CD4-positive, alpha-beta memory T cell (primary cell): Measurements from ENCODE around the gene DOK6. TPM values are rescaled to one million over a fixed set of nuclear protein-coding genes. Genes with fewer than 3 reads are reported as not detected.

Source experiments
- CTCF ChIA-PET: fragments of 350-600 bp; sonication (Branson Sonifier 250); formaldehyde crosslinking; loops from one replicate; lab custom pipeline; 2021; ENCODE audit warnings: inconsistent platforms; ENCODE audit not compliant: partially characterized antibody; lab: Charles Lee
- POLR2A ChIA-PET: fragments of 350-600 bp; sonication (Branson Sonifier 250); formaldehyde crosslinking; loops from one replicate; lab custom pipeline; 2021; ENCODE audit not compliant: partially characterized antibody; lab: Charles Lee
- DNase-seq, 5 donors: peaks; one replicate each; pipeline versions ENCODE4 v3.0.0 to v3.0.0-alpha.2; 2020 to 2022; ENCODE audit warnings: mixed read lengths in 1 of 5
- H3K27ac ChIP-seq: one replicate; pipeline ENCODE4 v1.7.0; 2013; ENCODE audit warnings: low read depth, low read length
- H3K27me3 ChIP-seq: 2 replicates; pipeline ENCODE4 v1.7.0; 2013; ENCODE audit warnings: mild to moderate bottlenecking, low read length, moderate library complexity; ENCODE audit not compliant: insufficient read depth
- H3K36me3 ChIP-seq: 2 replicates; pipeline ENCODE4 v1.7.0; 2013; ENCODE audit warnings: mild to moderate bottlenecking, low read length, moderate library complexity; ENCODE audit not compliant: insufficient read depth
- H3K4me1 ChIP-seq: 2 replicates; pipeline ENCODE4 v1.7.0; 2013; ENCODE audit warnings: mild to moderate bottlenecking, low read length, moderate library complexity; ENCODE audit not compliant: insufficient read depth
- H3K4me3 ChIP-seq, 2 donors: one replicate each; pipeline ENCODE4 v1.7.0; 2013; ENCODE audit warnings: low read length in 2 of 2, mild to moderate bottlenecking in 1 of 2
- H3K9me3 ChIP-seq, 2 donors: one replicate each; pipeline ENCODE4 v1.7.0; 2013; ENCODE audit warnings: low read length in 2 of 2, control low read depth in 1 of 2; ENCODE audit not compliant: control insufficient read depth in 1 of 2
- H3K27ac Mint-ChIP-seq, 7 donors: one replicate each; pipeline ENCODE4 v1.8.0; 2020 to 2021; ENCODE audit warnings: mixed read lengths in 7 of 7, mild to moderate bottlenecking in 6 of 7, inconsistent platforms in 3 of 7, moderate library complexity in 3 of 7
- H3K27me3 Mint-ChIP-seq, 2 donors: one replicate each; pipeline ENCODE4 v1.8.0; 2020 to 2021; ENCODE audit warnings: mixed read lengths in 2 of 2
- H3K36me3 Mint-ChIP-seq, 2 donors: one replicate each; pipeline ENCODE4 v1.8.0; 2020 to 2021; ENCODE audit warnings: mixed read lengths in 2 of 2, inconsistent platforms in 1 of 2, mild to moderate bottlenecking in 1 of 2
- H3K4me1 Mint-ChIP-seq, 4 donors: one replicate each; pipeline ENCODE4 v1.8.0; 2020 to 2021; ENCODE audit warnings: mixed read lengths in 4 of 4, mild to moderate bottlenecking in 1 of 4
- H3K4me3 Mint-ChIP-seq, 8 donors: one replicate each; pipeline ENCODE4 v1.8.0; 2020 to 2021; ENCODE audit warnings: mixed read lengths in 8 of 8, mild to moderate bottlenecking in 7 of 8, moderate library complexity in 6 of 8, inconsistent platforms in 3 of 8
- H3K9me3 Mint-ChIP-seq, 8 donors: one replicate each; pipeline ENCODE4 v1.8.0; 2020 to 2021; ENCODE audit warnings: mixed read lengths in 8 of 8, mild to moderate bottlenecking in 5 of 8, inconsistent platforms in 3 of 8, moderate library complexity in 1 of 8
- intact Hi-C: fragments of 100-400 bp; cut with micrococcal nuclease; formaldehyde crosslinking; loops from one replicate; pipeline ENCODE4 v1.15.1; 2023
- polyA plus RNA-seq, 2 donors: library from polyadenylated mRNA; unstranded; fragments of 300-500 nt; fragmentation: Illumina TruSeq; gene quantifications; one replicate each; pipeline ENCODE4 v1.2.3, GENCODE V29; 2021
- total RNA-seq, 2 experiments: library from RNA; stranded (reverse); gene quantifications; one replicate each; pipeline ENCODE4 v1.2.3, GENCODE V29; 2021

Gene DOK6
- total and polyA plus RNA-seq, 4 experiments from 2014 or later: 0.04 to 0.15 TPM; not detected in 2

DNA sequence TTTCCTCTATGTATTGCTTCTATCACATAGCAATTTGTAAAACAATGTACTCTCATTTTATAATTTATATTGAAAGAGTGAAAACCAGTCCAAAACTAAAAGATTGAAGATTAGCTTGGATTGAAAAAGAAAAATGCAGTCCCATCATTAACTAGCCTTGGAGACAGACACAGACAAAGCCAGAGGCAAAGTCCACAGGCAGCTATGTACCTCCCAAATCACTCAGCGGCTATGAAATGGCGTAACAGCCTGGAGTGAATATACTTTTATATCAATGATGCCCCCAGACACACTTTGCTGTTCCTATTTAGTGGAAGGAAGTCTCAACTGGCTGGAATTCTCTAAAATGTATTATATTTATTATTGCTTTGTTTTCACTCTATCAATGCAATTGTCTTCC is 33.6 kb upstream of the DOK6 start:
- H3K36me3 ChIP-seq: no peaks in the 10 kb centered on the region
- H3K9me3 Mint-ChIP-seq: no peaks in the 10 kb centered on the region
- H3K4me3 Mint-ChIP-seq: no peak overlapping the region
- H3K27ac ChIP-seq: no peak overlapping the region
- intact Hi-C loops: no loop called here
- no peaks in the 10 kb centered on the region for H3K9me3 ChIP-seq
- H3K27me3 Mint-ChIP-seq: peaks cover 5 to 7% of the 10 kb centered on the region in 2 donors
- POLR2A ChIA-PET: no interaction called here
- H3K27me3 ChIP-seq: no peaks in the 10 kb centered on the region
- DNase-seq: no peak
- no peak overlapping the region for H3K4me3 ChIP-seq
- no peaks in the 10 kb centered on the region for H3K36me3 Mint-ChIP-seq
- H3K4me1 ChIP-seq: no peaks in the 10 kb centered on the region
- CTCF ChIA-PET: interaction anchor here (1.0 to 1.3 kb wide), 2 partner anchors 9 to 16 kb away, joined by 3 read pairs; no protein-coding TSS in a partner anchor
- no peak overlapping the region for H3K27ac Mint-ChIP-seq
- no peaks in the 10 kb centered on the region for H3K4me1 Mint-ChIP-seq

DNA sequence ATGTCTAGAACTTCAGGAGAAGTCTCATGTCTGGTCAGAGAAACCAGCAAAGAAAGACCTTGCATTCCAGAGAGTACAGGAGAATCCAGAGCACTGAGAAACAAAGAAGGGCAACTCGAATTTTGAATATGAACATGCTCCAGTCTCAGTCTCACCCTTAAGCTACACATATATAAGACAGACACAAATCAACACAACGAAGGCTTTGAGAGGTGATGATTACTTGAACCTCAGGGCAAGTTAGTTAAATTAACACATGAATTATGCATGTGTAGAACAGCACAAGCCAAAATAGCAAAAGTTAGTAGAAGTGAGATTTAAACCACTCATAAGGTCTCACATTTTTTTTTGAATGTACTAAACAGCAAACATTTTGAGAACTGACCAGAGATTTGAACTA is 29.0 kb upstream of the DOK6 start:
- intact Hi-C loops: no loop called here
- POLR2A ChIA-PET: no interaction called here

DNA sequence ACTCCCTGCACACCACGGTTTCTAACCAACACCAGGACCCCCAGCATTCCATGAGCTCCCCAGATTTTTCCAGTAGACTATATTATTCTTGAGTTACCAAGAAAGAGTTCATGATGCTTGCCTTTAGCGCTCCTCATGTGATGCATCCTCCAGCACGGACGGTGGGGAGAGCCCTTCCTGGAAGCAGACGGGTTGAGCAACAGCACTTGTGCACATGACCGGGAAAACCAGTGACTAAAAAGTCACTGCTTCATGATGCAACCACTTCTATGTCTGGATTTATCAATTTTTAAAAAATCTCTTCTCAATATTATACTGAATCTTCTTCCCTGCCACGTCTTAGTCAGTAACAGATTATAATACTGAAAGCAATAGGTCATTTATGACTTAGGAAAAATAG is 20.4 kb upstream of the DOK6 start:
- no peak for DNase-seq
- Mint-ChIP-seq H3K36me3 (no peaks in the 10 kb centered on the region), H3K9me3 (no peaks in the 10 kb centered on the region), H3K4me3 (no peak overlapping the region), H3K27ac (no peak overlapping the region), H3K27me3 (peaks cover 2% of the 10 kb centered on the region in 2 donors), H3K4me1 (no peaks in the 10 kb centered on the region)
- POLR2A ChIA-PET: no interaction called here
- Histone ChIP-seq H3K36me3 (no peaks in the 10 kb centered on the region), H3K27me3 (no peaks in the 10 kb centered on the region), H3K4me3 (no peak overlapping the region), H3K4me1 (no peaks in the 10 kb centered on the region), H3K27ac (no peak overlapping the region), H3K9me3 (no peaks in the 10 kb centered on the region)
- CTCF ChIA-PET: no interaction called here
- intact Hi-C loops: no loop called here

More for the DNA sequence above, 29.0 kb upstream of the DOK6 start:
- H3K4me3 Mint-ChIP-seq: no peak overlapping the region
- H3K36me3 Mint-ChIP-seq: no peaks in the 10 kb centered on the region
- no peaks in the 10 kb centered on the region for H3K4me1 Mint-ChIP-seq
- Histone ChIP-seq H3K27me3 (no peaks in the 10 kb centered on the region), H3K36me3 (no peaks in the 10 kb centered on the region), H3K9me3 (no peaks in the 10 kb centered on the region), H3K4me3 (no peak overlapping the region), H3K4me1 (no peaks in the 10 kb centered on the region), H3K27ac (no peak overlapping the region)
- H3K9me3 Mint-ChIP-seq: no peaks in the 10 kb centered on the region
- no peak for DNase-seq
- peaks cover 5 to 7% of the 10 kb centered on the region in 2 donors for H3K27me3 Mint-ChIP-seq
- CTCF ChIA-PET: no interaction called here
- no peak overlapping the region for H3K27ac Mint-ChIP-seq

DNA sequence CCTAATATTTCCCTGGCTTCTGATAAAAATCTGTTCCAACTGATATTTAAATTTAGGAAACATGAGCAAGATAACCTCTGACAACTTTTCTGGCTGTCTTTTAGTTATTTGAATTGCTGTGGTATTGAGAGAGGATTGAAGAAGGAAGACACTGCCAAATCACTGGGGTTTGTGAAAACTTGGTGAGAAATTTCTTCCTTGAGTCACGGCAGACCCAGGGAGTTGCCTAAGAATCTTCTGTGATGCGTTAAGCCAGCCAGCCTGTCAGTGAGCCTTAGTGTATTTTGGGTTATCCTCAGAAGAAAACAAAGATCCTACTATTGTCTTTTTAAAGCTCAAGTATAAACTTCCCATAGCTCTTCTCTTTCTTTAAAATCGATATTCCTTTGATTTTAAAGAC is 17.5 kb upstream of the DOK6 start:
- ChIA-PET POLR2A (no interaction called here), CTCF (no interaction called here)
- Mint-ChIP-seq H3K27me3 (peaks cover 2% of the 10 kb centered on the region in 2 donors), H3K36me3 (no peaks in the 10 kb centered on the region), H3K27ac (no peak overlapping the region), H3K9me3 (no peaks in the 10 kb centered on the region), H3K4me3 (peak overlapping the region in 1 of 8 donors; percentile 22), H3K4me1 (no peaks in the 10 kb centered on the region)
- H3K9me3 ChIP-seq: no peaks in the 10 kb centered on the region
- H3K36me3 ChIP-seq: no peaks in the 10 kb centered on the region
- no peak for DNase-seq
- H3K4me1 ChIP-seq: no peaks in the 10 kb centered on the region
- H3K27me3 ChIP-seq: no peaks in the 10 kb centered on the region
- no peak overlapping the region for H3K4me3 ChIP-seq
- no peak overlapping the region for H3K27ac ChIP-seq
- intact Hi-C loops: no loop called here

DNA sequence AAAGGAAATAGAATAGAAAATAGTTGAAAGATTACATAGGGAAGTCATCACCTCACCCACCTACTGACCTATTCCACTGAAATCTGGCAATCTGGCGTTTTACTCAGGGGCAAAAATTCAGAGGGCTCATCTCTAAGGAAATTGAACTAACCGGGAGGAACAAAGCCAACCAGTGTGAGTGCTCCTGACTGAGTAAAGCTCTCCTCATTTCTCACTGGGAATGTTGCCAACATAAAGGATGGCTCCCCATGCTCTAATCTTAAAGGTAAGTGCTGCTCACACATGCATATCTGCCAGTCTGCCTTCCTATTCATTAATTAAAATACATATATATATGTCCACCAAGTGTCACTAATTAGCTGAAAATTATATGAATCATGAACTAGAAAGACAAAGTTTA is 13.5 kb upstream of the DOK6 start:
- Histone ChIP-seq H3K9me3 (no peaks in the 10 kb centered on the region), H3K4me3 (no peak overlapping the region), H3K27ac (no peak overlapping the region), H3K4me1 (no peaks in the 10 kb centered on the region), H3K27me3 (no peaks in the 10 kb centered on the region), H3K36me3 (no peaks in the 10 kb centered on the region)
- Mint-ChIP-seq H3K36me3 (no peaks in the 10 kb centered on the region), H3K27ac (no peak overlapping the region), H3K27me3 (peaks cover 0 to 5% of the 10 kb centered on the region in 2 donors), H3K9me3 (no peaks in the 10 kb centered on the region), H3K4me1 (no peaks in the 10 kb centered on the region), H3K4me3 (no peak overlapping the region)
- POLR2A ChIA-PET: no interaction called here
- intact Hi-C loops: no loop called here
- DNase-seq: no peak
- CTCF ChIA-PET: no interaction called here

DNA sequence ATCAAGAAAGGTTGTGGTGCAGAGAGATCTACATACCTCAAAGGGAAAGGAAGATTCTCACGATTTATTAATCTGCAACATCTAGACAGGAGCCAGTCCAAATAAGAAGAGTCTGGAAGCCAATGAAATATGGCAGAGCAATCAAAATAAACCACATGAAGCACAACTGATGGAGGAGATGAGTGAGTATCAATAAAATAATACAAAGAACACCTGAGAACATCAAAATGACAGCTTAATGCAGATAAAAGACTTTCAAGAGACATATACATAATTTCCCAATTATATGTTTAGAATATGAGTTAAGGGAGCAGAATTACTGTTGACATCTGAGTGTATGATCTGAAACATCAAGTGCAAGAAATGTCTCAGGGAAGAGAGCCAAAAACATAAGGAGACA is 12.5 kb upstream of the DOK6 start:
- no peaks in the 10 kb centered on the region for H3K4me1 Mint-ChIP-seq
- Histone ChIP-seq H3K4me1 (no peaks in the 10 kb centered on the region), H3K27ac (no peak overlapping the region), H3K27me3 (no peaks in the 10 kb centered on the region), H3K4me3 (no peak overlapping the region), H3K9me3 (no peaks in the 10 kb centered on the region), H3K36me3 (no peaks in the 10 kb centered on the region)
- DNase-seq: no peak
- ChIA-PET CTCF (no interaction called here), POLR2A (no interaction called here)
- no peak overlapping the region for H3K4me3 Mint-ChIP-seq
- no peak overlapping the region for H3K27ac Mint-ChIP-seq
- H3K36me3 Mint-ChIP-seq: no peaks in the 10 kb centered on the region
- H3K27me3 Mint-ChIP-seq: peaks cover 0 to 4% of the 10 kb centered on the region in 2 donors
- intact Hi-C loops: no loop called here
- no peaks in the 10 kb centered on the region for H3K9me3 Mint-ChIP-seq

DNA sequence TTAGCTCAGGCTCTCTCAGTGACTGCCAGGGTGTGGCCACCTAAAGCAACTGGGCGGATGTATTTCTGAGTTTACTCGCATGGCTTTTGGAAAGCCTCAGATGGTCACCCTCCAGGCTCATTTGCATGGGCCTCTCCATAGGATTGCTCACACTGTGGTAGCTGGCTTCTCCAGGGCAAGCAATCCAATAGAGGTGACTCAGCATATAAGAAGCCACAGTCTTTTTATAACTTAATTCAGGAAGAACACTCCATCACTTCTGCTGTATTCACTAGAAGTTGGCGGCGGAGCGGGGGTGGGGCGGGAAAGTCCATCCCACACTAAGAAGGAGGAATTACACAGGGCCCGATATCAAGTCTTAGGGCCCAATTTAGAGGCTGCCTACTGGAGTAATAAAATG is 3.6 kb upstream of the DOK6 start:
- peaks cover 1 to 16% (median 15%) of the 10 kb centered on the region in 4 donors for H3K4me1 Mint-ChIP-seq
- H3K27ac Mint-ChIP-seq: no peak overlapping the region
- H3K27me3 ChIP-seq: no peaks in the 10 kb centered on the region
- H3K4me3 Mint-ChIP-seq: no peak overlapping the region
- DNase-seq: no peak
- no peaks in the 10 kb centered on the region for H3K36me3 ChIP-seq
- H3K27me3 Mint-ChIP-seq: peaks cover 33 to 35% of the 10 kb centered on the region in 2 donors
- H3K4me1 ChIP-seq: peaks cover 9% of the 10 kb centered on the region
- H3K9me3 Mint-ChIP-seq: no peaks in the 10 kb centered on the region
- no peak overlapping the region for H3K27ac ChIP-seq
- H3K4me3 ChIP-seq: no peak overlapping the region
- H3K9me3 ChIP-seq: no peaks in the 10 kb centered on the region
- intact Hi-C loops: no loop called here
- ChIA-PET CTCF (no interaction called here), POLR2A (no interaction called here)
- no peaks in the 10 kb centered on the region for H3K36me3 Mint-ChIP-seq

DNA sequence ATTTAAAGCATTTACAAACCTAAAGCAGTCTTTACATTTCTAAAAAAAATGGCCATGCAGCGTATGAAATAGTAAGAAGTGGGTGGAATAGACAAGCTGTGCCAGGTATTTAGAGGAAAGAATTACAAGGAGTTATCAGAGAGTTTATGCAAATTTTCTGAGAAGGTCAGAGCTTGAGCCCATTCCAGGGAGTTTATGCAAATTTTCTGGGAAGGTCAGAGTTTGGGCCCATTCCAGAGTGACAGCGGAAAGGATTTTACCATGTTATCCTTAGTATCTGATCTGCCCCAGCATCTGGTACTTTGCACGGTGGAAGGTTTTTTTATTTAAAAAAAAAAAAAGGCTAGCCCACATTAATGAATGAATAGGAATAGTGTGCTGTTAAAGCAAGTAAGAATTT is 1.4 kb upstream of the DOK6 start:
- H3K27me3 Mint-ChIP-seq: peaks cover 38 to 49% of the 10 kb centered on the region in 2 donors
- intact Hi-C loops: no loop called here
- CTCF ChIA-PET: no interaction called here
- H3K27ac ChIP-seq: no peak overlapping the region
- no peaks in the 10 kb centered on the region for H3K9me3 ChIP-seq
- H3K36me3 Mint-ChIP-seq: no peaks in the 10 kb centered on the region
- H3K36me3 ChIP-seq: no peaks in the 10 kb centered on the region
- H3K4me1 ChIP-seq: peaks cover 9% of the 10 kb centered on the region
- H3K4me3 ChIP-seq: no peak overlapping the region
- peaks cover 4% of the 10 kb centered on the region for H3K27me3 ChIP-seq
- POLR2A ChIA-PET: no interaction called here
- H3K4me3 Mint-ChIP-seq: peak overlapping the region in 2 of 8 donors; percentile 25 to 35
- no peak for DNase-seq
- H3K4me1 Mint-ChIP-seq: peaks cover 1 to 20% (median 18%) of the 10 kb centered on the region in 4 donors
- H3K27ac Mint-ChIP-seq: no peak overlapping the region
- H3K9me3 Mint-ChIP-seq: no peaks in the 10 kb centered on the region
